Measurements from ENCODE around the gene TEX14. TPM values are rescaled to one million over a fixed set of nuclear protein-coding genes. Genes with fewer than 3 reads are reported as not detected.

TEX14 gene
- total RNA-seq, 1 donor = 0.27 TPM

GRCh38 chr17:58531661-58532554 is 159.9 kb downstream of the TEX14 start:
- DNase-seq (ENCODE audit: low read depth in 2 of 3, low spot score in 2 of 3) = peak in 2 of 3 donors; percentile 36 to 45

DNA sequence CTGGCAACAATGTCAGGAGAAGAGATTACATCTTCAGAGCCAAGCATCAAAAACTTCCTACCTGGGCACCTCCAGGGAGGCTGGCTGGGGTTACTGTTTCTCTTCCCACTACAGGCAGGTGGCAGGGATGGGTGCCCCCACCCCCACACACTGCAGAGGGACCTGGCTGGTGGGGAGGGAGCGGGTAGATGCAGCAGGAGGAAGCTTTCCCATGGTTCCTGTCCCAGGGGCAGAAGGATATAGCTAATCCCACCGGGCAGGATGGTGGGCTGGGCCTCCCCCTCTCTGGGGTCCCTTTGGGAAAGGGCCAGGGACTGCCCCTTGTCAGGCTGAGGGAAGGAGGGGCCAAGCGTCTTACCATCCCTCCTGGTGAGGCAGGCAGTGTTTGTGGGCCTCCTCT is 160.7 kb downstream of the TEX14 start:
- DNase-seq (ENCODE audit: low read depth in 2 of 3, low spot score in 2 of 3) = no peak

- no peak for DNase-seq (ENCODE audit: low read depth in 2 of 3, low spot score in 2 of 3)
Observed at GRCh38 chr17:58530655-58531054, 161.2 kb downstream of the TEX14 start.

GRCh38 chr17:58529275-58529674 is 162.6 kb downstream of the TEX14 start:
- DNase-seq (ENCODE audit: low read depth in 2 of 3, low spot score in 2 of 3) = no peak

DNA sequence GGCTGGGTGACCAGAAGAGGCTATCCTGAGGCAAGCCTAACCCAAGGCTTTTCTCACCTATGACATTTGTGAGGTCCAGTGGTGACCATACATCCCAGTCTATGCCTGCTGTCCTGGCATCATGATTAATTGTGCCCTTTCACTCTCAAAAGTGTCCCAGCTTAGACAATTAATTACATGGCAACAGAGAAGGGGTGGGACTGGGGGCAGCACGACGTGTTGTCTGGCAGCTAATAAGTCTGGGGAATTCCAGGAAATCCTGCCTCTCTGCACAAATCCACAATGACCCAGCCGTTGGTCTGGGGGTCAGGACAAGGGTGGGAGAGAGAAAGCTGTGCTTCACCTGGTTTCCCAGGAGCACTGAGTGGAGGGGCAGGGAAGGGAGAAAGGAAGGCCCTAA is 163.4 kb downstream of the TEX14 start:
- no peak for DNase-seq (ENCODE audit: low read depth in 2 of 3, low spot score in 2 of 3)

DNA sequence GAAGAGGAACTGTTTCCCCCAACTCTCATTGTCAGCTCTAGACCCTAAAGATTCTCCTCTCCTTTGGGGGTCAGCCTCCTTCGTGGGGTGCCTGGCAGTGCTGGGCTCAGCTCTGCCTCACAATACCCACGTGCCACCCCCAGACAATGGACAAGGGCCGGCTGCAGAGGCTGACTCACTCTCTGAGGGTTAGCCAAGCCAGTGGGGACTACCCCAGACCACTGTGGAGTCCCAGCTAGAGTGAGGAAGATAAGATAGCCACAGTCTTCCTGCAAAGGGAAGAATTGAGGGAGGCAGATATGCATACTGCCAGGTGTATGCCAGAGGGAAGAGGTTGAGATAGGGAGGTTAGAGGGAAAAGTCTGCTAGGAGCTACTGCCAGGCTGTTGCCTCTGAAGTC is 163.9 kb downstream of the TEX14 start:
- no peak for DNase-seq (ENCODE audit: low read depth in 2 of 3, low spot score in 2 of 3)

GRCh38 chr17:58527306-58527705 is 164.5 kb downstream of the TEX14 start:
- DNase-seq (ENCODE audit: low read depth in 2 of 3, low spot score in 2 of 3) = peak in 1 of 3 donors; percentile 44

DNA sequence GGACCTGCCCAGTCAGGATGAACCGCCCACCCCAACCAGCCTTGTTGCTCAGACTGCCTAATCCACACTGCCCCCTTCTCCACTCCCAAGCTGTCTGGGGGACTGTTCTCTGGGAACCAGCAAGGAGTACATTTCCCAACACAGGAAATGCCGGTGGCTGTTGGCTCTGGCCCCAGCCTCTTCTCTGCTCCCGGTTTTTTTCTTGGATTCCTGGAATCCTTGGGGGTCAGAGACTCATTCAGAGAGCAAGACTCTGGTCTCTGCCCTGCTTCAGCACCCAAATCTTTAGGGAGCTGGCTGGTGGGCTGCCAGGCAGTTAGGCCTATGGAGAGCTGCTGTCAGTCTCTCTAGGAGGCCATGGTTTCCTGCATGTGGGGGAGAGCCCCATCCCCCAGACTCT is 166.6 kb downstream of the TEX14 start:
- DNase-seq (ENCODE audit: low read depth in 2 of 3, low spot score in 2 of 3) = no peak

DNA sequence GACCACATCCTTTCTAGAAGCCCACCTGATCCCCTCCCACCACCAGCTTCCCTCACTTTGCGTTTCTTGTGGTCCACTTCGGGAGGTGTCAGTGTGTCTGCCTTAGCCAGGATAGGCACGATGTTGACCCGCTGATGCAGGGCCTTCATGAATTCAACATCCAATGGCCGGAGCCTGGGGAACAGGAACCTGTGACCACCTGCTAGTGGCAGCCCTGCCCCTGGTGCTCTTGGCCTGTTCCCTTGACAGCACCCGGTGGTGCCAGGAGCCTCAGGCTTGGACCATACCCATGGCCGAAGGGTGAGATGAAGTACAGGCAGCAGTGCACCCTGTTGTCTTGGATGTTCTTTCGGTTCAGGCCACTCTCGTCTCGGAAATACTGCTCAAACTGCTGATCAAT is 170.2 kb downstream of the TEX14 start:
- DNase-seq (ENCODE audit: low read depth in 2 of 3, low spot score in 2 of 3) = no peak

DNA sequence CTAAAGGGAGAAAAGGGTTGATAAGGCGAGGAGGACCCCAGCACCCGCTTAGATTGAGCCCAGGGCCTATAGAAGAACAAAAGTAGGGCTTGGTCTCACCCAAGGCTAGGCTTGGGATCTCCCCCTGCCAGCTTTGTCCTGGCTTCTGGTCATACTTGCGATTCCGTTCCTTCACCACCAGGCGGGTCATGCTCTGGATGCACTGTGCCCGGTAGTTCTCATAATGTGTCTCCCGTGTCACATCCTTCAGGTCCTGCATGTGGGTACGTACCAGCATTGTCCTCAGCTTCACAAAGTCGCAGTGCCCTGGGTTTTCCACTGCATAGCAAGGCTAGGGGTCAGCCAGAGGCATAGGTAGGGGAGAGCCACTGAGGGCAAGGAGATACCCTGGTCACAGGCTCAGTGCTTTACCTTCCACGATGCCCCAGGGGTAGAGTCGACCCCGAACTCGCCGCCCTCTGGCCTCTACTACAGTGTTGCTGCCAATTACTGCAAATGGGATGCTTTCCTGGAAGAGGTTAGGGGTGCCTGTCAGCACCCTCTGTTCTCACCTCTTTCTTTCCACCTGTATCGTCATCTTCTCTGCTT is 170.9 kb downstream of the TEX14 start:
- DNase-seq (ENCODE audit: low read depth in 2 of 3, low spot score in 2 of 3) = peak in 1 of 3 donors; percentile 62

GRCh38 chr17:58517928-58518609 is 173.8 kb downstream of the TEX14 start:
- peak in 2 of 3 donors; percentile 100 for DNase-seq (ENCODE audit: low read depth in 2 of 3, low spot score in 2 of 3)

DNA sequence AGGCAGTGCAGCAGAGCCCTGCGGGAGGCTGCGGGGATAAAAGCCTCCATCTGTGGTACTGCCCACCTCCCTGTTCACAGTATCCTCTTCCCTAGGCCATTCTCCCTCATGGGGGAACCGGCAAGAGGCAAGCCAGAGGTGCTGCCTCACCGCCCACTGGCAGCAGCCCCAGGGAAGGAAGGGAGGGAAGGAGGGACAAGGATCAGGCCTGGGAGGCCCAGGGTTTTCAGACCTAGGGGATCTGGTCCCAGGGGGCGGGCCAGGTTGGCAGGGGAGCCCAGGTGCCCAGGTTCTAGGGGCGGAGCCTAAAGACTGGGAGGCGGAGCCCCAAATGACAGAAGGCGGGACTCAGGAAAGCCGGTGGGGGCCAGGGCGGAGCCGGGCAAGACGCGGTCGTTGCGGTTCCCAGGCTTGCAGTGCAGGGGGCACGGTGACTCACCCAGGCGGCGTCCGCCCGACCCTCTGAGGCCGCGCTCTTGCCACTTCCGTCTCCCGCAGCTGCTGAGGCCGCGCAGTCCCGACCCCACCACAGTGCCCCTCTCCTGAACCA is 174.4 kb downstream of the TEX14 start:
- peak in 1 of 3 donors; percentile 95 for DNase-seq (ENCODE audit: low read depth in 2 of 3, low spot score in 2 of 3)

DNA sequence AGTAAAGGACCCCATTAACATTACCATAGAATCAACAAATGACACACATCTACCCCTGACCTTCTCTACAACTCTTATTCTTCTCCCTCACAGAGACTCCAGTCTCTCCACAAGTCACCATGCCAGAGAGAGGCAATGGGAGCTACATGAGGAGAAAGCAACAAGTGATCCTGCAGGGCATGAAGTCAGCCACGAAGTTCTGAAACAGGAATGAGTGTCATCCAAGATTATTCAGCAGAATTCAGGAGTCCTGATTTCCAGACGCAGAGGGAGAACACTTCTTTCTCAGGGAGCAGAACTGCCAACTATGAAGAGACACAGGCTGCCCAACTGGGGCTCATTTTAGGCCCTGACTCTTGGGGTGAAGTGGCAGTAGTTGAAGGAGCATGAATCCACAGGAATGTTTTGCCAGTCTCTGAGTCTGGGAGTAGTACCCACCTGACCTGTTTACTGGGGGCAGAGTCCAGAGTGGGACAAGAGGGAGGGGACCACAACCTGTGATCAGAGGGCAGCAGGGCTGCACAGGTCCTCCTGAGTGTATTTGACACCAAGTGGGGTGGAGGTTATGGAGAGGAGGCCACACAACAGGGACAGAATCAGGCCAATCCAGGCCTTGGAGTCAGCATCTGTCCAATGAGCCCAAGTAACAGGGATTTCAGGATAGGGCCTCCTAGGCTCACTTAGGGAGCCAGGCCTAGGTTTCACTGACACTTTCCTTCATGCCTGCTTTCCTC is 175.0 kb downstream of the TEX14 start:
- DNase-seq (ENCODE audit: low read depth in 2 of 3, low spot score in 2 of 3) = no peak

GRCh38 chr17:58515286-58515685 is 176.6 kb downstream of the TEX14 start:
- DNase-seq (ENCODE audit: low read depth in 2 of 3, low spot score in 2 of 3) = no peak

GRCh38 chr17:58514770-58515157 is 177.1 kb downstream of the TEX14 start:
- no peak for DNase-seq (ENCODE audit: low read depth in 2 of 3, low spot score in 2 of 3)

DNA sequence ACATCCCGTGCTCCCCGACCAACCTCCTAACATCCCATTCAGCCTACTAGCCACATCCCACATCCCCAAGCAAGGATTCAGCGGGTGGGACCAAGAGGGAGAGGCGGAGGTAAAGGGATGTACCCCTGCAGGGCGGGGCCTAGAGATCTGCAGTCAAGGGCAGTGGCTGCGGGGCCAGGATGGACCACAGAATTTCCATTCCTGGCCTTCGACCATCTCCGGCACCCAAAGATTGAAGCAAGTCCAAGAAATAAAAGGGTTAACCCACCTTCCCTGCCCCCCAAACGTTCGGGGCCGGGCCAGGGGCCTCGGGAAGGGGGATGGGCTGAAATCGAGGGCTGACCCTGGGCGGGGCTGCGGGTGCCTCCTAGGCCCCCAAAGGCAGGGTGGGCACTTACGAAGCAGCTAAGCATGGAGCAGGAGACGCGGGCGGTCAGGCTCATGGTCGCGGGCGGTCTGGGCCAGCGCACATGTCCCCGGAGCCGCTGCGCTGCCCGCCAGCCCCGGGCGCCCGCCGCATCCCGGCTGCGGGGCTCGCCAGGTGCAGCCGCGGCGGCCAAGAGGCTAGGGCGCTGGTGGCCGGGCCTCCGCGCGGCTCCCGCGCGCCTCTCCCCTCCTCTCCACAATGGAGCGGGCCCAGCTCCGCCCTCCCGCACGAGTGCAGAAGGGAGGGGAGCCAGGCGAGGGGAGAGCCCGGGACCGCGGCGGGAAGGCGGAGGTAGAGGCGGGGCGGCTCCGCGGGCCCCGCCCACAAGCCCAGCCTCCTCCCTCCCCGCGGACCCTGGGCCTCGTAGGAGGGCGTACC is 177.7 kb downstream of the TEX14 start, which contains the start of gene MTMR4:
TSS of gene MTMR4 (minus strand) at position 674 of the 805 bp plus-strand sequence. CDS start at position 443, 231 bp downstream.
- DNase-seq (ENCODE audit: low read depth in 2 of 3, low spot score in 2 of 3) = peak; percentile 38 to 83 (median 81)

- peak in 1 of 3 donors; percentile 13 for DNase-seq (ENCODE audit: low read depth in 2 of 3, low spot score in 2 of 3)
Observed at GRCh38 chr17:58513267-58513964, 178.4 kb downstream of the TEX14 start.

- no peak for DNase-seq (ENCODE audit: low read depth in 2 of 3, low spot score in 2 of 3)
Observed at GRCh38 chr17:58510075-58510474, 181.8 kb downstream of the TEX14 start.
